ENCODE data around the gene NFKBIE.
"Not testable (repeated sequence)": the region's sequence is repeated elsewhere in the genome, so short reads cannot be mapped to it uniquely, and the experiment has no call there.

Gene NFKBIE, protein sequence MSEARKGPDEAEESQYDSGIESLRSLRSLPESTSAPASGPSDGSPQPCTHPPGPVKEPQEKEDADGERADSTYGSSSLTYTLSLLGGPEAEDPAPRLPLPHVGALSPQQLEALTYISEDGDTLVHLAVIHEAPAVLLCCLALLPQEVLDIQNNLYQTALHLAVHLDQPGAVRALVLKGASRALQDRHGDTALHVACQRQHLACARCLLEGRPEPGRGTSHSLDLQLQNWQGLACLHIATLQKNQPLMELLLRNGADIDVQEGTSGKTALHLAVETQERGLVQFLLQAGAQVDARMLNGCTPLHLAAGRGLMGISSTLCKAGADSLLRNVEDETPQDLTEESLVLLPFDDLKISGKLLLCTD

GRCh38 chr6:44265007-44265721 lies at the start of gene NFKBIE:
Gene NFKBIE (minus strand): TSS chr6:44265551. CDS start chr6:44265346, 205 bp downstream.
- DNase-seq (ENCODE audit: low read depth): no peak

DNA sequence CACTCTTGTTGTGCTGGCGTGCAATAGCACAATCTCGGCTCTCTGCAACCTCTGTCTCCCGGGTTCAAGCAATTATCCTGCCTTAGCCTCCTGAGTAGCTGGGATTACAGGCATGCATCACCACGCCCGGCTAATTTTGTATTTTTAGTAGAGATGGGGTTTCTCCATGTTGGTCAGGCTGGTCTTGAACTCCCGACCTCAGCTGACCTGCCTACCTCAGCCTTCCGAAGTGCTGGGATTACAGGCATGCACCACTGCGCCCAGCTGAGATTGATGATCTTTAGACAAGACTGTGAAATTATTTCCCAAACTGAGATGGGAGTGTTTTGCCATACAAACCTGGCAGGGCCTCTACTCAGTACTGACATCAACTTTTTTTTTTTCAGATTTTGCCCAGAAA lies 49.3 kb upstream of the NFKBIE start:
- DNase-seq (ENCODE audit: low read depth): not testable (repeated sequence)

- peak; percentile 43 for DNase-seq (ENCODE audit: low read depth)
Measured at GRCh38 chr6:44312901-44313788, 47.8 kb upstream of the NFKBIE start, which contains the start of gene AARS2. Gene AARS2 (minus strand): TSS chr6:44313347. CDS start chr6:44313323, 24 bp downstream.

DNA sequence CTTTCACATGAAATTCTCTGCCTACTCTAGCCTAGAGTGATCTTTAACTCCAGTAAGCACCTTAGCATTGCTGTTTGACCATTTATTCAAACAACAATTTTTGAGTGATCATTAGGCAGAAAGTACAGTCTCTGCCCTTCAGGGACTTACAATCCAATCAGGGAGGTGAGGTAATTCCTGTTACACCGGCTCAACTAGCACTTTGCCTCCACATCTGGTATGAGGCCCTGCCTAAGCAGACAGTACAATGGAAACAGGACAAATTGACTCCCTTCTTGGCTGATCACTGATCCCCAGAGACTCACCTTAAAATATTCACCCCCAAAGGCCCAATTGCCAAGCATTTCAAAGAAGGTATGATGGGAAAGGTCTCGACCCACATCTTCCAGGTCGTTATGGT lies 46.4 kb upstream of the NFKBIE start:
- no peak for DNase-seq (ENCODE audit: low read depth)

DNA sequence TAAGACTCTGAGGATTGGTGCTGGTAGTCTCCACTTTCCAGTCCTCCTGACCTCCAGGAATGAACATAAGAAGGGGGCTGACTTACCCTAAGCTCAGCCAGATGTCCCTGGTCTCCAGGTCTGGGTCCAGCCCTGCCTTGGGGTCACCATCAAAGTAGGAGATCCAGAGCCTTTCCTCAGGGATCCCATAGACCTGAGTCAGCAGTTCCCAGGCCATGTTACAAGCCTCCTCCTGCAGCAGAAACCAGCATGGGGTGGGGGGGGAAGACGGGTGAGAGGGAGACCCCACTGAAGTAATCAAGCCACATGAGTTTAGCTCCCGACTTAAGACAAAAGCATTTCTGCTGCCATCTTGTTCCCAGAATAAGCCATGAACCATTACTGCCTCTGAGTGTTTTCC lies 46.0 kb upstream of the NFKBIE start:
- DNase-seq (ENCODE audit: low read depth): no peak

DNA sequence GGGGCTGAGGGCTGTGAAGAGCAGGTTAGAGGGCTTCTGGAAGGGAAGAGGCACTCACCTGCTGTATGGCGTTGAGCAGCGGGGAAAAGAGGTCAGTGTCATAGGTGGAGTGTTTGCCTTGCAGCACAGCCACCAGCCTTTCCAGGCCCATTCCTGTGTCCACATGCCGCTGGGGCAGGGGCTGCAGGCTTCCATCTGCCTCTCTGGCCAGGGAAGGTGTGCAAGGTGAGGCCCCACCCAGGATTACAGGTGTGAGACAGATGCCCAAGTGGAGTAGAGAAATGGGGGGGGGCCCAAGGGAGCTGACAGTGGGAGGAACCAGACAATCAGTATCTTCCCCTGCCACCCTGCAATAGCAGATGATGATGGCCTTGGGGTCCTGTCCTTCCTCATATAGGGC lies 44.9 kb upstream of the NFKBIE start:
- no peak for DNase-seq (ENCODE audit: low read depth)

GRCh38 chr6:44309631-44310030 lies 44.3 kb upstream of the NFKBIE start:
- DNase-seq (ENCODE audit: low read depth): no peak

- peak; percentile 40 for DNase-seq (ENCODE audit: low read depth)
Measured at GRCh38 chr6:44309092-44309491, 43.7 kb upstream of the NFKBIE start.

DNA sequence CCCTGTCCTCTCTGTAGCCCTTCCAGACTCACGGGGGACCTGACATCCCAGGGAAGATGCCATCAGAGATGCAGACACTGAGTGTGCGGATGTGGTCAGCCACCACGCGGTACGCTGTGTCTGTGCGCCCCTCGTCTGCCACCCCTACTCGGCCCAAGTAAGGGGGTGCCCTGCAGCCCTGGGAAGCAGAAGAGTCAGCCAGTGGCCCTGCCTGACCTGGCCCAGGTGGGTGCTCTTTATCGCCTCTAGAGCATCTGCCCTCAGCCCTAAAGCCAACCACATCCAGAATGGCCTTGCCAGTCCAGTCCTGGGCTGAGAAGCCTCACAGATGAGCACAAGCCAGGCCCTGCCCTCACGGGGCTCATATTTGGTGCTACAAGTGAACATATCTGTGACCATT lies 41.9 kb upstream of the NFKBIE start:
- no peak for DNase-seq (ENCODE audit: low read depth)

GRCh38 chr6:44306710-44307109 lies 41.4 kb upstream of the NFKBIE start:
- no peak for DNase-seq (ENCODE audit: low read depth)

- no peak for DNase-seq (ENCODE audit: low read depth)
Measured at GRCh38 chr6:44305200-44305725, 39.9 kb upstream of the NFKBIE start.

GRCh38 chr6:44304282-44305199 lies 39.2 kb upstream of the NFKBIE start:
- DNase-seq (ENCODE audit: low read depth): no peak

- DNase-seq (ENCODE audit: low read depth): no peak
Measured at GRCh38 chr6:44303842-44304241, 38.5 kb upstream of the NFKBIE start.

DNA sequence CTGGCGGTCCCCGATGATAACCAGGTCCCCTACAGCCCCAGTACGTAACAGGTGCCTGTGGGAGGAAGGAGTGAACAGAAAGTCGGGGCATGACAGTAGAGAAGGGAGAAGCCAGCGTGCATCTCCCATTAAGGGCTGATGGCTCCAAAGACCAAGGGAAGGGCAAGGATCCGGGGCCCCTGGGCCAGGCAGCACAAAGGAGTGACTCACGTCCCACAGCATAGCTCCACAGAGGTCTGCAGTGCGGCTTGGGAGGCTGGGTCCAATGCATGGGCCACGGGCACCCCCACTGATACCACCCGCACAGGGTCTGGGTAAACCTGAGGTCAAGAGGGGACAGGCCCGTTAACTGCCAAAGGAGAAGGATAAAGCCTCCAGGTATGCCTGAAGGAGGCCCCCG lies 37.5 kb upstream of the NFKBIE start:
- DNase-seq (ENCODE audit: low read depth): no peak

DNA sequence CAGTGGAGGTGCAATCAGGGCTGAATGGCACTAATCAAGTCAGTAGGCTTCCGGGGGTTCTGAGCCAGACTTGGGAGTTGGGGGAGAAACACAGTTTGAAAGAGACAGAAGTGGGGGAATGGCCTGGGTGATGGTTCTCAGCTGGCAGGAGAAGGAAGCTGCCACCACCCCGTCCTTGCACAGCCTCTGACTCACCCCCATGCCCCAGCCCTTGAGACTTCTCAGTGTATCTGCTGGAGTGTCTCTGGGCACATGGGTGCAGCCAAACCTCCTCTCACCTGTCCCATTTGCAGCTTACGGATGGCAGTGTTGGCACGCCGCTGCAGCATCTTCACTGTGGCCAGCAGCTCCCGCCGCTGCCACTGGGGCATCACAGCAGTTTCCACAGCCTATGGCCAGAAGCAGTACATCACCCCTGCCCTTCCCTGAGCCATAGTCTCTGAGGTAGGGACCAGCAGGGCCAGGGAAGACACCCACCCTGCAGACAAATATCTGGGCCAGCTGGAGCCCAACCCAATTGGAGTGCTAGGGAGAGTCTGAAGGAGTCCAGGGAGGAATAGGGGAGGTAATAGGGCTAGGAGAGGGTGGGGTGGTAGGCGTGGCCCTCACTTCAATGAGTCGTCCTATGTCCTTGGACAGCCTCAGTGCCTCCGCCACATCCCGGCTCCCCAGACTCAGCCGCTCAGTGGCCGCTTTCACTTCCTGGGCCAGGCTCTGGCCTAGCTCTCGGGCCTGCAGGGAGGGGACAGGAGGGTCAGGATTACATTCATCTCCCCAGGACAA lies 36.6 kb upstream of the NFKBIE start:
- DNase-seq (ENCODE audit: low read depth): no peak

DNA sequence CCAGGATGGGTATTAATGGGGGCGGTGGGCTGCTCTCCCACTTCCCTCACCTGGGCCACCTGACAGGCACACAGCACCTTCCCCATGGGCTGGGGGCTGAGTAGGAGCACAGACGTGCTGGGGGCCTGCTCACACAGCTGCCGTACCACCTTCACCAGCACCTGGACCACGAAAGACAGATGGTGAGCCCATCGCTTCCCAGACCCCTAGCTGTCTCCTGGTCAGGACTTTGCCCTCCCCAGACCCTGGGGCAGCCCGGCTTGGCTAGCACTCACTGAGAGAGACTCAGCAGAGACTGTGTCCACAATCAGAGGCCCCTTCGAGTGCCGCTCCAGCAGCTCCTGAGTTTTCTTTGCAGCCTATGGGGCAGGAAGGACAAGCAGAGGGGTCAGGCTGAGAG lies 35.8 kb upstream of the NFKBIE start:
- DNase-seq (ENCODE audit: low read depth): no peak

DNA sequence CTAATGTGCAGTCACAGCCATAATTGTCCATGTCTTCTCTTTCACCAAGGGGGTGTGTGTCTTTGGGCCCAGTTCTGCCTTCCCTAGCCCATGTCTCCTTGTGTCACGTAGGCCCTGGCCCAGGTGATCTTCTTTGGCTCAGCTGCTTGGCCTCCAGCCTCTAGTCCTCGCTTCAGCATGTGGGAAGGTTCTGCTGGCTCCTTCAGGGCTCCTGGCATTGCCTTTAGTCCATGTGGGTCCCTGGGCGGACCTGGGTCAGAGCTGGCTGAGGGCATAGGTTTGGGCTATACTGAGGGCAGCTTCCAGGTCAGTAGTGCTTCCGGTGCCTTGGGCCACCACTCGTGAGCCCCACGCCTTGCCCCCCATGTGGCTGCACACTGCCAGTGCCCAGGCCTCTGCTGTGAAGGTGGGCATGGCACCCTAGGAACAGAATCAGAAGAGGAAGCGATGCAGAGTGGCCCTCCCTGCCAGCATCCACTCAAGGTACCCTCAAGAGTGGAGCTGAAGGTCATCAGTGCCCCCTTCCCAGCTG lies 35.0 kb upstream of the NFKBIE start:
- DNase-seq (ENCODE audit: low read depth): no peak

DNA sequence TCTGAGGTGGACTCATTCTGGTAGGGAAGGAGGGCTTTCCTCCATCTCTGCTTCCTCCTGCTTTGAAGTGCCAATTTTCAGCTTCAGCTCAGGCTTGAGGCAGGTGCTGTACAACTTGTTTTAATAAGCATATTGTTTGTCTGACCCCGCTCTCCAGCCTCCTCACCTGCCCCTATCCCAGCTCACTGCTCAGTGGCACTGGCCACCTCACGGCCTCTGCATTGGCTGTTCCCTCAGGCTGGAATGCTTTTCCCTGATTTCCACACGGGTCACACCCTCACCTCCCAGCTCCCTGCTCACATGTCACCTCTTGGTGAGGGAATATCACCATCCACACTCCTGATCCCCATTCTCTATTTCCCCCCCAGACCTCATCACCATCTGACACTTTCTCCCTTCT lies 33.5 kb upstream of the NFKBIE start:
- DNase-seq (ENCODE audit: low read depth): no peak

DNA sequence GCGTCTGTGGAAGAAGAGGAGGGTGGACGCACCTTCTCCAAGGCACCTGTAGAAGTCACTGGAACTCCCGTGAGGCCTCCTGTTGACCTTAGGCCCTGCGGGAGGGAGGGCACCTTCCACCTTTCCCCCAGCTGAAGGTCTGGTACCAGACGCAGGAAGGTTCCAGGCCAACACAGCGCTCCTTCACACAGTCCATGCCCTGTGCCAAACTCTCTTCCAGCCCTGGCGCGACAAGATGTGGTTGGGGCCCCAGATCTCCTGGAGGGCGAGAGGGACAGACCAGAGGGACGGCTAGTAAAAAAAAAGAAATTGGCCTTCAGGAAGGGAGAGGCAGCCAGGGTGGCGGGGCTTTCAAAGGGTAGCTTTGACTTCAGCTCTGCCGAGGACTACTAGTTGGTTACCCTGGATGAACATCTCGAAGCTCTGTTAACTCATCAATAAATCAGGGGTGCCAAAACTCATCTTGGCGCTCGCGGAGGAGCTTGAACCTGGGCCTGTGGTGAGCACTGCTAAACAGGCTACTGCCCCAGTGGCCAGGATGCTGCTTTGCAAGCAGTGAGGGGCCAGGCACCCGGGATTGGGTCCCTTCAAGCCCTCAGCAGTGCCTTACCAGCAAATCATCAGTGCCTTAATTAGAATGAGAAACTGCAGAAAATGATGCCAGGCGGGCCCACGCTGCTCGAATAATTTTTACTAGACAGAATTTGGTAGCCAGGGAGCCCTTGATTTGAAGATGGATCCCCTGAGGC lies 32.9 kb upstream of the NFKBIE start:
- DNase-seq (ENCODE audit: low read depth): no peak

Data from non-pigmented ciliary epithelial cell (primary cell).